ENCODE data around the gene ASPSCR1. TPM values are rescaled to one million over a fixed set of nuclear protein-coding genes. Genes with fewer than 3 reads are reported as not detected.

ASPSCR1 gene
- total RNA-seq, 1 experiment from 2014 or later, result 51.0 TPM

- POLR2A ChIA-PET, result no interaction called here
- CTCF ChIA-PET, result interaction anchor here (1.3 kb wide), 1 partner anchor 15 kb away, joined by 5 read pairs; the partner anchor contains the start of gene DCXR
- H3K27me3 ChIP-seq (ENCODE audit: insufficient read depth, low read length), result no peaks in the 10 kb centered on the region
- H3K79me2 ChIP-seq (ENCODE audit: insufficient read depth, low read length), result peaks cover 41% of the 10 kb centered on the region
- intact Hi-C loops (cut with micrococcal nuclease), result no loop called here
- no TSS peak for BruUV-seq (replicated peaks)
- H3K36me3 ChIP-seq (ENCODE audit: control insufficient read depth in 1 of 2, insufficient read depth in 2 of 2, low read length in 2 of 2), result peaks cover 14 to 42% of the 10 kb centered on the region in 2 experiments; a peak in 2 of 4 replicates
- no peak for TF ChIP-seq POLR2AphosphoS5 (IDR thresholded peaks at IDR 0.05; ENCODE audit: low read depth, low read length)
- TF ChIP-seq FOSL1 (IDR thresholded peaks at IDR 0.05; ENCODE audit: low read depth), result no peak
- DNase-seq (ENCODE audit: low read depth, low spot score), result no peak
- ATAC-seq, result no peak
- no peaks in the 10 kb centered on the region; the same call in 1 of the 2 replicates for H4K20me1 ChIP-seq (ENCODE audit: insufficient read depth)
- RAD21 ChIA-PET (ENCODE audit: low non-redundant PET in 1 of 2, low total read pairs in 2 of 2, uncharacterized antibody in 2 of 2, unreplicated experiment in 2 of 2), result no interaction called here
- no peaks in the 10 kb centered on the region for H3K9me3 ChIP-seq (ENCODE audit: control insufficient read depth in 1 of 2, insufficient read depth in 1 of 2, low read depth in 1 of 2, low read length in 2 of 2)
- H3K9ac ChIP-seq (ENCODE audit: low read length), result peak overlapping the region; percentile 89
- H3K27ac ChIP-seq (ENCODE audit: low read depth, low read length), result peak overlapping the region; percentile 81
- H3K9me2 ChIP-seq (ENCODE audit: insufficient read depth), result no peaks in the 10 kb centered on the region
- H3K4me2 ChIP-seq (ENCODE audit: low read length), result peak overlapping the region; percentile 89
- H3K4me3 ChIP-seq (replicated peaks in 1 of 2; ENCODE audit: low read depth in 1 of 2, low read length in 2 of 2), result peak overlapping the region; percentile 94 to 99
- peaks cover 13 to 34% of the 10 kb centered on the region in 2 experiments; a peak in 3 of 4 replicates for H3K4me1 ChIP-seq (ENCODE audit: control insufficient read depth in 1 of 2, insufficient read depth in 2 of 2, low read length in 2 of 2)
- no peak overlapping the region for H2AFZ ChIP-seq (ENCODE audit: low read depth, low read length, poor library complexity, severe bottlenecking)
These were observed 75.2 kb downstream of the ASPSCR1 start for GRCh38 chr17:82052638-82053059.

GRCh38 chr17:82053130-82053529, 75.7 kb downstream of the ASPSCR1 start:
- Histone ChIP-seq H3K9me3 (ENCODE audit: control insufficient read depth in 1 of 2, insufficient read depth in 1 of 2, low read depth in 1 of 2, low read length in 2 of 2) (no peaks in the 10 kb centered on the region), H3K27me3 (ENCODE audit: insufficient read depth, low read length) (no peaks in the 10 kb centered on the region), H3K9ac (ENCODE audit: low read length) (peak overlapping the region; percentile 89), H3K4me1 (ENCODE audit: control insufficient read depth in 1 of 2, insufficient read depth in 2 of 2, low read length in 2 of 2) (peaks cover 13 to 34% of the 10 kb centered on the region in 2 experiments; a peak in 3 of 4 replicates), H4K20me1 (ENCODE audit: insufficient read depth) (no peaks in the 10 kb centered on the region; the same call in 1 of the 2 replicates), H3K4me3 (replicated peaks in 1 of 2; ENCODE audit: low read depth in 1 of 2, low read length in 2 of 2) (peak overlapping the region; percentile 94 to 99), H3K36me3 (ENCODE audit: control insufficient read depth in 1 of 2, insufficient read depth in 2 of 2, low read length in 2 of 2) (peaks cover 16 to 45% of the 10 kb centered on the region in 2 experiments; a peak in 3 of 4 replicates), H3K79me2 (ENCODE audit: insufficient read depth, low read length) (peaks cover 41% of the 10 kb centered on the region), H2AFZ (ENCODE audit: low read depth, low read length, poor library complexity, severe bottlenecking) (no peak overlapping the region), H3K9me2 (ENCODE audit: insufficient read depth) (no peaks in the 10 kb centered on the region), H3K4me2 (ENCODE audit: low read length) (peak overlapping the region; percentile 89), H3K27ac (ENCODE audit: low read depth, low read length) (peak overlapping the region; percentile 81; the same call in 1 of the 2 replicates)
- TSS peak; percentile 31 for BruUV-seq (replicated peaks)
- DNase-seq (ENCODE audit: low read depth, low spot score) (no peak), ATAC-seq (no peak)
- ChIA-PET RAD21 (ENCODE audit: low non-redundant PET in 1 of 2, low total read pairs in 2 of 2, uncharacterized antibody in 2 of 2, unreplicated experiment in 2 of 2) (no interaction called here), CTCF (no interaction called here), POLR2A (no interaction called here)
- intact Hi-C loops (cut with micrococcal nuclease), result no loop called here
- no peak for TF ChIP-seq ELF1 (IDR thresholded peaks at IDR 0.05; ENCODE audit: borderline replicate concordance, low read depth)
- no peak for TF ChIP-seq CTCF (IDR thresholded peaks at IDR 0.05 in 2 of 3, conservative IDR thresholded peaks at IDR 0.05 in 1 of 3; ENCODE audit: borderline replicate concordance in 1 of 3, insufficient read depth in 1 of 3, low read depth in 2 of 3, low read length in 2 of 3)
- no peak for TF ChIP-seq POLR2AphosphoS5 (IDR thresholded peaks at IDR 0.05; ENCODE audit: low read depth, low read length)
- no peak for TF ChIP-seq SP1 (IDR thresholded peaks at IDR 0.05; ENCODE audit: low read depth)
- TF ChIP-seq ZNF274 (IDR thresholded peaks at IDR 0.05; ENCODE audit: low read depth, low read length), result no peak
- no peak for TF ChIP-seq FOSL1 (IDR thresholded peaks at IDR 0.05; ENCODE audit: low read depth)
- TF ChIP-seq POLR2A (IDR thresholded peaks at IDR 0.05; ENCODE audit: borderline replicate concordance, extremely low read depth, insufficient read depth, insufficient read length), result no peak
- TF ChIP-seq MAX (IDR thresholded peaks at IDR 0.05), result no peak
- no peak for TF ChIP-seq REST (IDR thresholded peaks at IDR 0.05; ENCODE audit: low read depth)
- TF ChIP-seq YY1 (IDR thresholded peaks at IDR 0.05; ENCODE audit: extremely low read depth, insufficient replicate concordance, low read depth, low read length), result no peak
- TF ChIP-seq EZH2 (IDR thresholded peaks at IDR 0.05), result no peak
- TF ChIP-seq EGR1 (IDR thresholded peaks at IDR 0.05; ENCODE audit: low read depth), result no peak
- TF ChIP-seq JUND (IDR thresholded peaks at IDR 0.05), result no peak
- TF ChIP-seq CBX3 (IDR thresholded peaks at IDR 0.05; ENCODE audit: low read depth), result no peak
- TF ChIP-seq RAD21 (IDR thresholded peaks at IDR 0.05; ENCODE audit: low read depth), result no peak
- TF ChIP-seq CEBPB (IDR thresholded peaks at IDR 0.05; ENCODE audit: low read depth), result no peak
- TF ChIP-seq ZFX (IDR thresholded peaks at IDR 0.05), result no peak

Measured in HCT116 (cell line).